Epithelial cell of proximal tubule (primary cell): ENCODE results near the gene SOX13. TPM values are rescaled to one million over a fixed set of nuclear protein-coding genes. Genes with fewer than 3 reads are reported as not detected.
A peak's percentile ranks its signal among the peaks of the same experiment; 100 is the strongest.

Source experiments
- DNase-seq: peaks from one replicate; pipeline ENCODE4 v3.0.0-alpha.2; 2011; ENCODE audit warnings: low read depth
- H3K4me3 ChIP-seq: 2 replicates; pipeline ENCODE4 v1.5.1; 2011; ENCODE audit warnings: low read depth, mild to moderate bottlenecking, low read length
- total RNA-seq: library from RNA; depleted of rRNA; stranded (reverse); fragments of >200 nt; gene quantifications from 2 replicates; pipeline ENCODE4 v1.2.3, GENCODE V29; 2015
- TF ChIP-seq, protein P1 (sequence below): conservative IDR thresholded peaks from 2 replicates; pipeline ENCODE4 v1.5.1; 2012; ENCODE audit warnings: low read depth, mild to moderate bottlenecking, low read length

SOX13 gene
- total RNA-seq, 1 donor from 2014 or later = 16.2 TPM

DNA sequence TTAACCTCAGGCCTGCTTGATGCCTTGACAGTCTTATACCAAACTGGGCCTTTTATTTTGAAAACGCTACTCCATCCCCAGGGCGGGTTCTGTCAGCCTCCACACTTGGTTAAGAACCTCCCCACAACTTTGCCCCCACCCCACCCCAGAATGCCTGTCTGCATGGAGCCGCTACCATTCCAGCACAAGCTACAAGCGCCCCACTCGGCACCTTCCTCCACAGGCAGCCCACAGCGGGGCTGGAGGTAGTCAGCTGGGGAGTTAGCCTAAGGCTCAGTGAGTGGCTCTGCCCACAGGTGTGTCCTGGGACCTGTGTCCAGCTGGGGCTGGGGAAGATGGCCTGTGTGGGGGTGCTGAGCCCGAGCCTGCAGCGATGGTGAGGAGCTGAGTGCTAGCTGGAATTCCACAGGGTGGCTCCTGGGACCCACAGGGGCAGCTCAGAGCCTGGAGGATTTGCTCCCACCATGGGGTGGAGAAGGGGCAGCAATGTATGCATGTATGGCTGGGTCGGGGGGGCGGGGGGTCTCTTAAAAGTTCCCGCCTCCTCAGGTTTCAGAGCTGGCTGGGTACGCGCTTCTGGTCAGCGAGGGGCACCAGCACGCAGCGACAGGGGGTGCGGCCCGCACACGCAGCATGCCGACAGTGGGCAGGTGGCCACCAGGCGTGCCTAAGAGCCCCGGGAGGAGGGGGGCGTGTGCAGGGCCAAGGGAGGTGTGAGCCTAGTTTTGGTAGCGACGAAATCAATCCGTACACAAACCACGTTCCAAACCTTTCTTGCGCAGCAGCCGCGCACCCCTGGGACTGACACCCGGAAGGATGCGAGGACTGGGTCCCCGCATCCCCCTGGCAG, 78.0 kb downstream of the SOX13 start:
- H3K4me3 ChIP-seq = peak overlapping the region; percentile 64
- DNase-seq = no peak
- TF ChIP-seq, protein P1, sequence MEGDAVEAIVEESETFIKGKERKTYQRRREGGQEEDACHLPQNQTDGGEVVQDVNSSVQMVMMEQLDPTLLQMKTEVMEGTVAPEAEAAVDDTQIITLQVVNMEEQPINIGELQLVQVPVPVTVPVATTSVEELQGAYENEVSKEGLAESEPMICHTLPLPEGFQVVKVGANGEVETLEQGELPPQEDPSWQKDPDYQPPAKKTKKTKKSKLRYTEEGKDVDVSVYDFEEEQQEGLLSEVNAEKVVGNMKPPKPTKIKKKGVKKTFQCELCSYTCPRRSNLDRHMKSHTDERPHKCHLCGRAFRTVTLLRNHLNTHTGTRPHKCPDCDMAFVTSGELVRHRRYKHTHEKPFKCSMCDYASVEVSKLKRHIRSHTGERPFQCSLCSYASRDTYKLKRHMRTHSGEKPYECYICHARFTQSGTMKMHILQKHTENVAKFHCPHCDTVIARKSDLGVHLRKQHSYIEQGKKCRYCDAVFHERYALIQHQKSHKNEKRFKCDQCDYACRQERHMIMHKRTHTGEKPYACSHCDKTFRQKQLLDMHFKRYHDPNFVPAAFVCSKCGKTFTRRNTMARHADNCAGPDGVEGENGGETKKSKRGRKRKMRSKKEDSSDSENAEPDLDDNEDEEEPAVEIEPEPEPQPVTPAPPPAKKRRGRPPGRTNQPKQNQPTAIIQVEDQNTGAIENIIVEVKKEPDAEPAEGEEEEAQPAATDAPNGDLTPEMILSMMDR = no peak

DNA sequence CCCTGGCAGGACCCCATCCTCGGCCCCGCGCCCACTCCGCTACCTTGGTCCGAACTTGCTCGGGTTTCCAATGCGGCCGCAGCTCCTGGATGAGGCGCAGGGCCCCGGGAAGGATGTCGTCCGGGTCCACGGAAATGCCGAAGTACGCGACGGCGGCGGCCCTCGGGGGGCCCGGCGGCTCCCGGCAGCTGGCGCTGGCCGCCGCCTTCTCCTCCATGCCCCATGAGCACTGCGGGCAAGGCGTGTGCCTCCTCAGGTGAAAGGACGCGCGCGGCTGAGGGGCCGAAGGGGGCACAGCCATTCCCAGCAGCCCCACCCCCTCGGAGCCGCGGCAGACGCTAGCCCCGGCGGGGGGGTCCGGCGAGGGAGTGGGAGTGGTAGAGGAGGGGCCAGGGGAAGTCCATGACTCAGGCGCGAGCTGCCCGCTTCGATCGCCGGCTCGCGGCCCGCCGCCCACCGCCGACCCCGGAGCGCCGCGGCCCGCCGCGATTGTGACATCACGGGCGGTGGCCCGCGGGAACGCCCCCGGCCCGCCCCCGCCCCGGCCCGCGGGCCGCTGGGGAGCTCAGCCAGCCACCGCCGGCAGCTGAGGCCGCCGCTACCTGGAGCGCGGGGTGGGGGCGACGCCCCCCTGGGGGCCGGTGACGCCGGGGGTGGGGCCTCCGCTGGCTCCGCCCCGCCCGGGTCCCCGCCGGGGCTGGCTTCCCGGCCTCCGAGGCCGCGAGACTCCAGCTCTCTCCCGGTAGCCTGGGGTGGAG, 78.8 kb downstream of the SOX13 start, which contains the start of gene ETNK2:
ETNK2 (minus strand) TSS at position 493 of the 758 bp plus-strand sequence; CDS start at position 301, 192 bp downstream.
- DNase-seq = no peak
- peak within 1 kb of the TSS; percentile 64 for H3K4me3 ChIP-seq
- TF ChIP-seq, protein P1 = no peak

DNA sequence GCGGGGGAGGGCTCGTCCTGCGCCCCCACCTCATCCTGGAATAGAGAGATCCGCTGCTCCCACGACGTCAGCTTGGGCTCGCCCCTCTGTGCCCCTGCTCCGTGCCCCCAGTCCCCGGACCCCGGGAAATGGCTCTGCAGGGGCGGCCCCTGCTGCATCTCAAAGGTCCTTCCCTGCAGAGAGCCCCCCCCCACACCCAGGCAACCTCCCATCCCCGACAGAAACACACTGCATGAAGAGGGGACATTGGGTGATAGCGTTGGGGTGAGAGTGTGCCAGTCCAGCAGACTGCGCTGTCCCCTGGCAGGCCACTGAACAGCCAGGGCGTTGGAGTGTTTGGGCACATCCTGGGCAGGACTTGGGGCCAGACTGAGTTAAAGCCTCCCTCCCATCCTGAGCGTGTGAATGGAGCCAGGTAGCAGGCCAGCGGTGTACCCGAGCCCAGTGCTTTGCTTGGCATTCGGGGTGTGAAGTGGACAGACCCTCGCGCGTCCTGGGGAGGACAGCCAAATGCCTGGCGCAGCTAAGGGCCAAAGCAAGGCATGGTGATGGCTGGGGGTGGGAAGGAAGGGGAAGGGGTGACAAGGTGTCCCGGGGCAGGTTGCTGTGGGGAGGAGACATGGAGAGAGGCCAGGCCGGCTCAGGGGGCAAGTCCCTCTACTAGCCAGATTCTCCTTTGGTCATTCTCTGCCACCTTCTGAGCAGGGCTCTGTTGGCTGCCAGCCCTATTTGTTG, 79.6 kb downstream of the SOX13 start:
- TF ChIP-seq, protein P1 = no peak
- no peak for DNase-seq

DNA sequence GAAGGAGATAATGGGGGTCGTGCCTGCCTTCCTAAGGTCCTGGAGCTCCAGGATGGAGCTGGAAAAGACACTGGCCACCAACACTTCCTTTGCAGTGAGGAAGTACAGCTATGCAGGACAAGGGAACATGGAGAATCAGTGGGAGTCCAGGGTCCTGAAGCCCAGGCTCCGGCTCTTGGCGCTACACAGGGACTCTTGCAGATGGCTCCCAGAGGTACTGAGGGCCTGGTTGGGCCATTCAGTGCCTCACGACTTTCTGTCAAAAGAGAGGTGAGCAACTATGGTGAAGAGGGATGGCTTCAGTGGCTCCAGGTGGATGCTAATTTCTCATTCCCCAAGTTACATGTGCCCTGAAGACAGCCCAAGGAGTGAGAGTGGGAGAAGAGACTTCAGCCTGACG, 80.8 kb downstream of the SOX13 start:
- H3K4me3 ChIP-seq = no peak overlapping the region
- TF ChIP-seq, protein P1 = no peak
- DNase-seq = no peak

More for the DNA sequence above, 79.6 kb downstream of the SOX13 start:
- peak overlapping the region; percentile 64 for H3K4me3 ChIP-seq

DNA sequence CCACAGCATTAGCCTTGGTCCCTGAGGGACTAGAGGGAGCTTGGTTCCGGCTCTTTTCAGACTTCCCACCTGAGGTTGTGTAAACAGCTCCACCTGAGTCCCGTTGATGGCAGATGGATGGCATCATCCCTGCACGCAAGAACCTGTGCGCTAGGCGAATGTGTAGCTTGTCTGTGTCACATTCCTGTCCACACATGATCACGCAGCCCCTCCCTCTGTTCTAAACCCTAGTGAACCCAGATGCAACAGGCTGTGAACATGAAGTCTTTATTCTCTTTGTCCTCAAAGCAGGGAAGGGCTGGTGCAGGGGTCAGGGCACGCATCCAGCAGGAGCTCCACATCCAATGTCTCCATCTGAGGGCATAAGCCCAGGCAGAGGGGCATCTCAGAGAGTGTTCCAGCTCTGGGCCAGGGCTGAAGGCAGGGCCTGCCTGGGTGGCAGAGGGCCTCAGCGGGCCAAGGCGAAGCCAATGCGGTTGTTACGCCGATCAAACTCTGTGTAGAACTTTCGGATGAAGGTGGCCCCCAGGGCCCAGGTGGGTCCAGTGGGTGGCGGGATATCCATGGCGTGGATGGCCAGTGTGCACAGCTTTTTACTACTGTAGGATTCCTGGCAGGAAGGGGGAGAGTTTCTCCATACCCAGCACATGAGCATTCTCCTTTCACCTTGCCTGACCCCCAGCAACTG, 81.8 kb downstream of the SOX13 start:
- TF ChIP-seq, protein P1 = no peak
- no peak for DNase-seq
- no peak overlapping the region for H3K4me3 ChIP-seq

DNA sequence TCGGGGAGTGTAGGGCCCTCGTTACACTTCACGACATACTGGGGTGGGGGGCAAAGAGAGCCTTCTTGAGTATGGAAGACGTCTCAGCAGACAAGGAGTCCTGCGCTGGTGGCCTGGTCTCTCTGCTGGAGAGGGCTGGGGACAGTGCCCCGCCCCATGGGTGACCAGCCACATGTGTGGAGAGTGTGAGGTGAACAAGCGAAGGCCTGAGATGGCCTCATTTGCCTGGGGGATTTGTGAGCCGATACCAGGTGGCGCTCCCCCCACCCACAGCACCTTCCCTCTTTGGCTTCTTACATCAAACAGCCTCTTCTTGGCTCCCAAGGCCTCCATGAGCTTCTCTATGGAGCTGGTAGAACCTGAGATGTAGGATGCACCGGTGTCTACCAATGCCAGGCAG, 83.0 kb downstream of the SOX13 start:
- DNase-seq = no peak
- TF ChIP-seq, protein P1 = no peak

More for the DNA sequence above, 83.0 kb downstream of the SOX13 start:
- H3K4me3 ChIP-seq = no peak overlapping the region
